Activated CD8-positive, alpha-beta memory T cell treated with anti-CD3 and anti-CD28 coated beads for 48 hours (primary cell): Measurements from ENCODE around the gene ITPR1.

Source experiments
- DNase-seq, 3 experiments: peaks; one replicate each; pipeline ENCODE4 v3.0.0-alpha.2; 2020; ENCODE audit warnings: low read depth in 2 of 3, low spot score in 2 of 3

Gene ITPR1

GRCh38 chr3:4529876-4530588, 36.9 kb downstream of the ITPR1 start:
- DNase-seq = no peak

DNA sequence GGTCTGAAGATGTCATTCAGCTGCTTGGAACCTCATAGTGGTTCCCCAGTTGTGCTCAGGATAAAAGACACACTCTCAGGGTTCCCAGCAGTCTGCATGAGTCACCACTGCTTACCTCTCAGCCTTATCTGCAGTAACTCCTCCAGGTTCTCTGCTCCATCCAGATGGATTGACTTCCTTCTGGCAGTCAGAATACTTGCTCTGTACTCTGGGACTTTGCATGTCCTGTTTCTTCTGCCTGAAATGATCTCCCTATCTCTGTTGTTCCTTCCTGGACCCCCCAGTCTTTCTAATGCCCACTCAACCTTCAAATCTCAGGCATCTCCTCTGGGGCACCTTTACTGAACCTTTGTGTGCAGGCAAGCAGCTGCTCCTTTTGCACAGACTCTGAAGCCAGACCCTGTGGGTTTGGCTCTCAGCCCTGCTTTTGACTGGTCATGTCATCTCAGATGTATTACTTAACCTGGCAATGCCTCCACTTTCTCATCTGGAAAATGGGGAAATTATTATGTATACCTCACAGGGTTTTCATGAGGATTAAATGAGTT, 38.4 kb downstream of the ITPR1 start:
- no peak for DNase-seq

DNA sequence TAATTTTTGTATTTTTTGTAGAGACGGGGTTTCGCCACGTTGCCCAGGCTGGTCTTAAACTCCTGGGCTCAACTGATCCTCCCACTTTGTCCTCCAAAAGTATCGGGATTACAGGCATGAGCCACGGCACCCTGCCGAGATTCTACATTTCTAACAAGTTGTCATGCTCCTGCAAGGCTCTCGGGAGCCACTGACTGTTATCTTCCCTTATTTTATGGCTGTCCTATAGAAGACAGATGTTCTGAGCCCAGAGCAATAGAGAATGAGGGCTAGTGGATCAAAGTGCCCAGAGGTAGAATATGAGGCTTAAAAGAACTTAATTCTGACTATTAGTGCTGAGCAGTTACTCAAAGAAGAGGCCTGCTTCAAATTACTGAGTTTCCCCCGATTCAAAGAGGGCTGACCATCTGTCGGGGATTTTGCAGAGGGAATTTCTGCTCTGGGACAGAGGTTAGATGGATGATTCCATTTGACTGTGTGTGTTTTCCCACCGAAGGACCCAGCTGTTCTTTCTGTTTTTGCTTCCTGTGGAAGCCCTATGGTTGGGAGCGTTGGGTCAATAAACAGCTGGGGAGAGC, 39.5 kb downstream of the ITPR1 start:
- DNase-seq = no peak

- DNase-seq = no peak
Measured at GRCh38 chr3:4533489-4534443, 40.6 kb downstream of the ITPR1 start.

GRCh38 chr3:4534906-4535305, 41.8 kb downstream of the ITPR1 start:
- no peak for DNase-seq

- no peak for DNase-seq
Measured at GRCh38 chr3:4536260-4536659, 43.1 kb downstream of the ITPR1 start.

DNA sequence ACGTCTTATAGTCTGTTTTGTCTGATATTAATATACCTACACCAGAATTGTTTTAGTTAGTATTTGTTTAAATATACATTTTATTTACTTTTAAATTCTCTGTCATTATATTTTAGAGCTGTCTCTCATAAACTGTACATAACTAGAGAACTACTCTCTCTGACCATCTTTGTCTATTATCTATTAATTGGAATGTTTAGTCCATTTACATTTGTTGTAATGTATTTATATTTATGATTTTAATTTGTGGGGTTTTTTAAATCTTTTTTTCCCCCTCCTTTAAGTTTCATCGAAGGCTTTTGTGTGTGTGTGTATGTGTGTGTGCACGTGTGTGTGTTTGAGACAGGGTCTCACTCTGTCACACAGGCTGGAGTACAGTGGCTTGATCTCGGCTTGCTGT, 47.1 kb downstream of the ITPR1 start:
- no peak for DNase-seq

- no peak for DNase-seq
Measured at GRCh38 chr3:4543110-4543509, 50.0 kb downstream of the ITPR1 start.

DNA sequence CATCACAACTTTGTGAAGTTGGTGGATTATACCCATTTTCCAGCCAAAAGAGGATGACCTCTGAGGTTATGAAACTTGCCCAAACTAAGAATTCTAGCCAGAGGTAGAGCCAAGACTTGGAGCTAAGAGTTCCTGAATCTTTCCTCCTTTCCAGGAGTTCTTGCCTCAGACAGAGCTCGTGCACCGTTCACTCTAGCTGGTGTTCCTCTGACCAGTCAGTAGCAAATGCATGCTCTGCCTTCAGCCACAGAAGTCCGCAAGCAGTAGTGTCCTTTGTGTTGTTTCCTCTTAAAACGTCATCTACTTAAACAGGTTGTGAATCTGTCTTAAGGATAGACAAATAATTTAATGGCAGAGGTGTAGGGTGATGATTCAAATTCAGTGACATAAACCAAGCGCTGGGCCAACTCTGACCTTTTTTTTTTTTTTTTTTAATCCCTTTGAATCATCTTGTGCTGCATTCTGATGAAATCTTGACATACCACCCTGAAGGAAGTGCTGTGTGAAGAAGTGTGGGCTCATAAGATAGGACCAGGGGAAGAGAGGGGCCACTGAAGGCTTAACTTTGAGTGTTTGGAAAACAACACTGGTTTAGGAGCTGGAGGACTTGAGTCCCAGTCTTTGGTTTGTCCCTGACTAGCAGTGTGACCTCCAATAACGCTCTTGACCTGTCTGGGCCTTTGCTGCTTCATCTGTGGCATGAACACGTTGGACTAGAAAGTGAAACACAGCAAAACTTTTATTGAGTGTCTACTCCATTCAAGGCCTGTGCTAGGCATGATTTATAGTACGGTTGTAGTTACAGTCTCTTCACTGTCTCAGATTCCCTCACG, 53.4 kb downstream of the ITPR1 start:
- DNase-seq = no peak

GRCh38 chr3:4547799-4548198, 54.7 kb downstream of the ITPR1 start:
- DNase-seq = no peak

- DNase-seq = no peak
Measured at GRCh38 chr3:4548356-4548755, 55.2 kb downstream of the ITPR1 start.

GRCh38 chr3:4548780-4549179, 55.6 kb downstream of the ITPR1 start:
- DNase-seq = no peak

DNA sequence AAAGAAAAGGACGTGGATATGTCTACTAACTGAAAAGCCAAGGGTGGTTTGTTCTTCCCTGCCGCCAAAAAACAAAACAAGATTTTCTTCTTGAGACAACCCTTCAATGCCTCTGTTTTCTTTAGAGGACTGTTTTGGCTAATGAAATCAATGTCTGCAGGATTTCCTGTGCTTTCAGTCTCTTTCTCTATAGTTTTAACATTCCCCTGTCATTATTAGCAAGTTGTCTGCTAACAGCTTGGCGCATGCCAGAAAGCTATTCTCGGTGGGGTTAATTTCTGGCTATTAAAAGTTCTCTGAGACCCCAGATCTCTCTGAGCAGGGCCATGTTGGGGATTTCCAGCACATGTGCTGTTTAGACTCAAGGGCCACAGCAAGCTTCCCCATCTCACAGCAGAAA, 56.7 kb downstream of the ITPR1 start:
- DNase-seq = no peak

DNA sequence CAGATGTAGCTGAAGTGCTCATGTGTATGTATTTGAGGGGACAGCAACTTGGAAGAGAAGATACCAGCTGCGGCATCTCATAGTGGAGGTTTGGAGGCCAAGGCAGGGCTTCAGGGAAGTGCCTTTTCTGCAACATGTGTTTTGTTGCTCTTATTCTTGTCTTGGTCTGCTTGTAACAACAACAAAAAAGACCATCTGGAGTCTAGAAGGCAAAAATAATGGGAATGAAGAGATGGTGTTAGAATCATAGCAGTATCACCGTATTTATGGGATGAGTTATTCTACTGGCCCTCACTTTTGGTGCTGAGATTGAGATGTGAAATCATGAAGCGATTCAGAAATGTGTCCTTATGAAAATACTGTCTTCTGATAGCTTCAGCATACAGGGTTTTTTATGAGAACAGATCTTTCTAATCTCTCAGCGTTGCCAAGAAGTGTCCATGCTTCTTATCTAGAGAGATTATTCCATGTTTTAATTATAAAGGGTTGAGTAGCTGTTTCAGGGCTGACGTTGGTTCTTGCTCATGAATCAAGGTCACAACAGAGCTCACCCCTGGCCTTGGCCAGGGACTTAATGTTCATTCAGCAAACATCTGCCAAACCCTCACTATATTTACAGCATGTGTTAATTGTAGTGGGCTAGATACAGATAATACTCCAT, 58.0 kb downstream of the ITPR1 start:
- no peak for DNase-seq

DNA sequence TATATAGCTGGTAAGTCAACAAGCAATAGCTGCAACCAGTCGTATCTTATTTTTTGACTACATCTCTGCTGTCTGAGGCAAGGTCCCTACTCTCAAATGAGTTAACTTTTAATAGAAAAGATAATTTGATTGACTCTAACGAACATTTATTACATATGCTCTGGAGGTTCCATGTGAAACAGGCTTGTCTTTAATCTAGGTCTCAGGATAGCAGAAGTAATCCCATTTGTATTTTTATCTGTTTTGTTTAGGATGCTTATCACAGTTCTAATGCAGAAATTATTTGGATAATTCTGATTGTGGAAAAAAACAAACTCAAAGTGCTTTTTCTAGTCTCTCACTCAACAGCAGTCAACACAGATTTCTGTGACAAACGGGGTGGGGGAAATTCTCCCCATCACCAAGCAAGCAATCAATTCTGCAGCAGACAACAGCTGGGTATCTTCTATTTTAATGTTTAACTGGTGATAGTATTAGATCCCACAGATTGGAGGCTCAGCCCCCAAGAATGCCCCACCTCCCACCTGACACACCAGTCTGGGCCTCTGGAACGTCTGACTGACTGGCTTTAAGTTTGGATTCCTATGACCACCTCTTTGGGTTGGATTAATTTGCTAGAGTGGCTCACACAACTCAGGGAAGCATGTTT, 58.8 kb downstream of the ITPR1 start:
- no peak for DNase-seq

GRCh38 chr3:4552811-4553210, 59.7 kb downstream of the ITPR1 start:
- no peak for DNase-seq

GRCh38 chr3:4561661-4562060, 68.5 kb downstream of the ITPR1 start:
- DNase-seq = no peak

GRCh38 chr3:4562595-4562994, 69.4 kb downstream of the ITPR1 start:
- DNase-seq = no peak

DNA sequence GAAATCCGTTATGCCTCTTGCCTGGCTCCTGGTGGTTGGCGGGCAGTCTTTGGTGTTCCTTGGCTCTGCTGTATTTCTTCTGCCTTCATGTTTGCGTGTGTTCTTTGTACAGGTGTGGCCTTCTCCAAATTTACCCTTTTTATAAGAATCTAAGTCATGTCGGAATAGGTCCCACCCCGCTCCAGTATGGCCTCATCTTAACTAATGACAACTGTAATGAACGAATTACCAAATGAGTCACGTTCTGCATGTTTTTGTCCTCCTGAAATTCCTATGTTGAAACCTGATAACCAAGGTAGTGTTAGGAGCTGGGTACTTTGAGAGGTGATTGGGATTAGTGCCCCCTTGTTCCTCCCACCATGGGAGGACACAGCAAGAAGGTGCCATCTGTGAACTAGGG, 71.1 kb downstream of the ITPR1 start:
- DNase-seq = no peak
